GM21447 (cell line): ENCODE measurements around the gene NOCT.
A peak's percentile ranks its signal among the peaks of the same experiment; 100 is the strongest.
"Not testable (repeated sequence)": the region's sequence is repeated elsewhere in the genome, so short reads cannot be mapped to it uniquely, and the experiment has no call there.

ENCODE experiments used
- ATAC-seq: cut with Tn5 transposase; IDR thresholded peaks from one replicate; pipeline ENCODE4 v1.9.1; 2021; ENCODE audit not compliant: unreplicated experiment

NOCT gene

GRCh38 chr4:139042981-139043460 is 27.4 kb downstream of the NOCT start:
- no peak for ATAC-seq

GRCh38 chr4:139044291-139044690 is 28.7 kb downstream of the NOCT start:
- no peak for ATAC-seq

- no peak for ATAC-seq
Measured at GRCh38 chr4:139048026-139048425, 32.4 kb downstream of the NOCT start.

- ATAC-seq, result no peak
Measured at GRCh38 chr4:139050446-139050845, 34.9 kb downstream of the NOCT start.

GRCh38 chr4:139053909-139054308 is 38.3 kb downstream of the NOCT start:
- ATAC-seq, result no peak

GRCh38 chr4:139054791-139055505 is 39.4 kb downstream of the NOCT start:
- ATAC-seq, result no peak

- not testable (repeated sequence) for ATAC-seq
Measured at GRCh38 chr4:139059026-139059425, 43.4 kb downstream of the NOCT start.

- no peak for ATAC-seq
Measured at GRCh38 chr4:139060591-139060990, 45.0 kb downstream of the NOCT start.

GRCh38 chr4:139076016-139076744 is 60.6 kb downstream of the NOCT start:
- no peak for ATAC-seq

GRCh38 chr4:139077567-139078355 is 62.2 kb downstream of the NOCT start:
- no peak for ATAC-seq

GRCh38 chr4:139078926-139079325 is 63.3 kb downstream of the NOCT start:
- ATAC-seq, result no peak

GRCh38 chr4:139082750-139083606 is 67.4 kb downstream of the NOCT start:
- ATAC-seq, result peak; percentile 85

GRCh38 chr4:139083607-139083955 is 68.0 kb downstream of the NOCT start:
- ATAC-seq, result peak; percentile 34

- ATAC-seq, result peak; percentile 47
Measured at GRCh38 chr4:139083956-139084803, 68.6 kb downstream of the NOCT start.

GRCh38 chr4:139084804-139085093 is 69.2 kb downstream of the NOCT start:
- ATAC-seq, result no peak

GRCh38 chr4:139085141-139085540 is 69.6 kb downstream of the NOCT start:
- no peak for ATAC-seq

GRCh38 chr4:139092271-139092670 is 76.7 kb downstream of the NOCT start:
- ATAC-seq, result no peak
